Thoracic aorta (tissue), 2 donors: ENCODE data around the gene PCDHGB7. TPM values are rescaled to one million over a fixed set of nuclear protein-coding genes. Genes with fewer than 3 reads are reported as not detected.
A peak's percentile ranks its signal among the peaks of the same experiment; 100 is the strongest.
"Not testable (repeated sequence)": the region's sequence is repeated elsewhere in the genome, so short reads cannot be mapped to it uniquely, and the experiment has no call there.

Source experiments
- ATAC-seq: fragments of 150-250 bp; one replicate; pipeline ENCODE4 v1.8.0; 2017; ENCODE audit warnings: low read depth; ENCODE audit not compliant: insufficient number of reproducible peaks, low FRiP score
- DNase-seq: peaks from one replicate; pipeline ENCODE4 v3.0.0-alpha.2; 2020; ENCODE audit warnings: low spot score
- H3K27ac ChIP-seq, 2 donors: fragments of 200-600 bp; sonication (generic); 1 replicate in 1 of 2; 2 replicates in 1 of 2; pipeline ENCODE4 v1.5.1; 2016; ENCODE audit warnings: mild to moderate bottlenecking in 2 of 2, moderate library complexity in 2 of 2
- H3K27me3 ChIP-seq: fragments of 200-600 bp; sonication (generic); replicated peaks from 2 replicates; pipeline ENCODE4 v1.6.0; 2016; ENCODE audit warnings: mild to moderate bottlenecking; ENCODE audit not compliant: insufficient read depth
- H3K36me3 ChIP-seq: fragments of 200-600 bp; sonication (generic); one replicate; pipeline ENCODE4 v1.5.1; 2016
- H3K4me1 ChIP-seq, 2 donors: fragments of 200-600 bp; sonication (generic); 1 replicate in 1 of 2; 2 replicates in 1 of 2; pipeline versions ENCODE4 v1.5.1 to v1.6.0; 2016; ENCODE audit warnings: low read depth in 2 of 2, mild to moderate bottlenecking in 1 of 2; ENCODE audit not compliant: control insufficient read depth in 1 of 2
- H3K4me3 ChIP-seq: fragments of 200-600 bp; sonication (generic); 2 replicates; pipeline ENCODE4 v1.5.1; 2016; ENCODE audit warnings: mild to moderate bottlenecking
- H3K9me3 ChIP-seq: fragments of 200-600 bp; sonication (generic); 2 replicates; pipeline ENCODE4 v1.5.1; 2016
- total RNA-seq, 2 donors: library from RNA; depleted of rRNA; stranded (reverse); fragments of >200 nt; gene quantifications; one replicate each; pipeline versions ENCODE4 v1.1.0 to v1.2.3, GENCODE V29; 2016
- TF ChIP-seq, protein P1 (sequence below): fragments of 200-600 bp; sonication (generic); IDR thresholded peaks from one replicate; pipeline ENCODE4 v1.5.1; 2019; ENCODE audit warnings: antibody characterized with exemption

Gene PCDHGB7
- total RNA-seq, 2 donors from 2014 or later = 18.0 to 28.1 TPM

DNA sequence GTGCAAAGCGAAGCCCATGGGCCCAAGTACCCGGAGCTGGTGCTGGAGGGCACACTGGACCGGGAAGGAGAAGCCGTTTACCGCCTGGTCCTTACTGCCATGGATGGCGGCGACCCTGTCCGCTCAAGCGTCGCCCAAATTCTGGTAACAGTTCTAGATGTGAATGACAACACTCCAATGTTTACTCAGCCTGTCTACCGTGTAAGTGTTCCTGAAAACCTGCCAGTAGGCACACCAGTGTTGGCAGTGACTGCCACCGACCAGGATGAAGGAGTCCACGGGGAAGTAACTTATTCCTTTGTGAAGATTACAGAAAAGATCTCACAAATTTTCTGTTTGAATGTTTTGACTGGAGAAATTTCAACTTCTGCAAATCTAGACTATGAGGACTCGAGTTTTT is 42.9 kb upstream of the PCDHGB7 start:
- no peak overlapping the region for H3K4me3 ChIP-seq

DNA sequence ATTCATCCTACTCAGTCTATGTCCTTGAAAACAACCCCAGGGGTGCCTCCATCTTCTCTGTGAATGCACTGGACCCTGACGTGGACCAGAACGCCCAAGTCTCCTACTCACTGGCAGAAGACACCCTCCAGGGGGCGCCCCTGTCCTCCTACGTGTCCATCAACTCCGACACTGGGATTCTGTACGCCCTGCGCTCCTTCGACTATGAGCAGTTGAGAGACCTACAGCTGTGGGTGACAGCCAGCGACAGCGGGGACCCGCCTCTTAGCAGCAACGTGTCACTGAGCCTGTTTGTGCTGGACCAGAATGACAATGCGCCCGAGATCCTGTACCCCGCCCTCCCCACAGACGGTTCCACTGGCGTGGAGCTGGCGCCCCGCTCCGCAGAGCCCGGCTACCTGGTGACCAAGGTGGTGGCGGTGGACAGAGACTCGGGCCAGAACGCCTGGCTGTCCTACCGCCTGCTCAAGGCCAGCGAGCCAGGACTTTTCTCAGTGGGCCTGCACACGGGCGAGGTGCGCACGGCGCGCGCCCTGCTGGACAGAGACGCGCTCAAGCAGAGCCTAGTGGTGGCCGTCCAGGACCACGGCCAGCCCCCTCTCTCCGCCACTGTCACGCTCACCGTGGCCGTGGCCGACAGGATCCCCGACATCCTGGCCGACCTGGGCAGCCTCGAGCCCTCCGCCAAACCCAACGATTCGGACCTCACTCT is 41.9 kb upstream of the PCDHGB7 start:
- not testable (repeated sequence) for ATAC-seq, H3K36me3 ChIP-seq, H3K27ac ChIP-seq, DNase-seq, H3K4me3 ChIP-seq, H3K4me1 ChIP-seq, H3K27me3 ChIP-seq
- peaks cover 90% of the 10 kb centered on the region for H3K9me3 ChIP-seq

More for the DNA sequence above, 42.9 kb upstream of the PCDHGB7 start:
- no peak overlapping the region for H3K27ac ChIP-seq
- no peak for ATAC-seq
- TF ChIP-seq, protein P1, sequence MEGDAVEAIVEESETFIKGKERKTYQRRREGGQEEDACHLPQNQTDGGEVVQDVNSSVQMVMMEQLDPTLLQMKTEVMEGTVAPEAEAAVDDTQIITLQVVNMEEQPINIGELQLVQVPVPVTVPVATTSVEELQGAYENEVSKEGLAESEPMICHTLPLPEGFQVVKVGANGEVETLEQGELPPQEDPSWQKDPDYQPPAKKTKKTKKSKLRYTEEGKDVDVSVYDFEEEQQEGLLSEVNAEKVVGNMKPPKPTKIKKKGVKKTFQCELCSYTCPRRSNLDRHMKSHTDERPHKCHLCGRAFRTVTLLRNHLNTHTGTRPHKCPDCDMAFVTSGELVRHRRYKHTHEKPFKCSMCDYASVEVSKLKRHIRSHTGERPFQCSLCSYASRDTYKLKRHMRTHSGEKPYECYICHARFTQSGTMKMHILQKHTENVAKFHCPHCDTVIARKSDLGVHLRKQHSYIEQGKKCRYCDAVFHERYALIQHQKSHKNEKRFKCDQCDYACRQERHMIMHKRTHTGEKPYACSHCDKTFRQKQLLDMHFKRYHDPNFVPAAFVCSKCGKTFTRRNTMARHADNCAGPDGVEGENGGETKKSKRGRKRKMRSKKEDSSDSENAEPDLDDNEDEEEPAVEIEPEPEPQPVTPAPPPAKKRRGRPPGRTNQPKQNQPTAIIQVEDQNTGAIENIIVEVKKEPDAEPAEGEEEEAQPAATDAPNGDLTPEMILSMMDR = no peak
- H3K4me1 ChIP-seq = no peaks in the 10 kb centered on the region
- no peaks in the 10 kb centered on the region for H3K36me3 ChIP-seq
- peaks cover 93% of the 10 kb centered on the region for H3K9me3 ChIP-seq
- no peaks in the 10 kb centered on the region for H3K27me3 ChIP-seq
- DNase-seq = no peak

DNA sequence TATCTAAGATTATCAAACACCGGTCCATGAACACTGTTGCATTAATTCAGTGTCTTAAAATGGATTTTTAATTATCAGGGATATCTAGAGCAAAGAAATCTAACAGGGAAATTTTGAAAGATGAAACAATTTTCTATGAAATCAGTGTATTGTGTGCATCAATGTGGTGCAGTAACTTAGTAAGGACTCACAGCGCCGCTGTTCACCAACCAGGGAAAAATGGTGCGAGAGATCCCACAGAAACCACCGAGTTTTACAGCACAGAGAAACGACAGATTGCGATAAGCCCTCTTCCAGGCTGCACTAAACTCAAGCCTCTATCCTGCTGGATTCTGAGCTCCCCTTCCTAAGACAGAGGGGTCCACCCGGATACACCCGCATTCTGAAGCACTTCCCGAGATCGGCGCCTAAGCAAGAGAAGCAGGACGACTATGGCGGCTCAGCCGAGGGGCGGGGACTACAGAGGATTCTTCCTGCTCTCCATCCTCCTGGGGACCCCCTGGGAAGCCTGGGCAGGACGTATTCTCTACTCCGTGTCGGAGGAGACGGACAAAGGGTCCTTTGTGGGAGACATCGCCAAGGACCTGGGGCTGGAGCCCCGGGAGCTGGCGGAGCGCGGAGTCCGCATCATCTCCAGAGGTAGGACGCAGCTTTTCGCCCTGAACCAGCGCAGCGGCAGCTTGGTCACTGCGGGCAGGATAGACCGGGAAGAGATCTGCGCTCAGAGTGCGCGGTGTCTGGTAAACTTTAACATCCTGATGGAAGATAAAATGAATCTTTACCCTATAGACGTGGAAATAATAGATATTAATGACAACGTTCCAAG is 34.8 kb upstream of the PCDHGB7 start, which contains the start of gene PCDHGA7:
Gene PCDHGA7, plus strand, starts transcription at position 274 of the 826 bp plus-strand sequence. Its CDS starts 158 bp downstream, at position 432.
- H3K27me3 ChIP-seq = no peaks in the 10 kb centered on the region
- H3K27ac ChIP-seq = no peak within 1 kb of the TSS
- peak within 1 kb of the TSS; percentile 19 for H3K4me3 ChIP-seq
- ATAC-seq (no peak), DNase-seq (no peak)
- TF ChIP-seq, protein P1 = no peak
- H3K36me3 ChIP-seq = no peaks in the 10 kb centered on the region
- no peaks in the 10 kb centered on the region for H3K4me1 ChIP-seq
- H3K9me3 ChIP-seq = peaks cover 95% of the 10 kb centered on the region

DNA sequence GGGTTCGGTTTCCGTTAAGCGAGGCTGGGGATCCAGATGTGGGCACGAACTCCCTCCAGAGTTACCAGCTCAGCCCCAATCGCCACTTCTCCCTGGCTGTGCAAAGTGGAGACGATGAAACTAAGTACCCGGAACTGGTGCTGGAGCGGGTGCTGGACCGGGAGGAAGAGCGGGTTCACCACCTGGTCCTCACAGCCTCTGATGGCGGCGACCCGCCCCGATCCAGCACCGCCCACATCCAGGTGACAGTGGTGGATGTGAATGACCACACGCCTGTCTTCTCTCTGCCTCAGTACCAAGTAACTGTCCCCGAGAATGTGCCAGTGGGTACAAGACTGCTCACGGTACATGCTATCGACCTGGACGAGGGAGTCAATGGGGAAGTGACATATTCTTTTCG is 34.1 kb upstream of the PCDHGB7 start:
- ATAC-seq (no peak), DNase-seq (no peak)
- Histone ChIP-seq H3K27me3 (no peaks in the 10 kb centered on the region), H3K27ac (no peak overlapping the region), H3K9me3 (peaks cover 90% of the 10 kb centered on the region), H3K4me1 (no peaks in the 10 kb centered on the region), H3K4me3 (peak overlapping the region; percentile 19), H3K36me3 (no peaks in the 10 kb centered on the region)
- TF ChIP-seq, protein P1 = no peak

DNA sequence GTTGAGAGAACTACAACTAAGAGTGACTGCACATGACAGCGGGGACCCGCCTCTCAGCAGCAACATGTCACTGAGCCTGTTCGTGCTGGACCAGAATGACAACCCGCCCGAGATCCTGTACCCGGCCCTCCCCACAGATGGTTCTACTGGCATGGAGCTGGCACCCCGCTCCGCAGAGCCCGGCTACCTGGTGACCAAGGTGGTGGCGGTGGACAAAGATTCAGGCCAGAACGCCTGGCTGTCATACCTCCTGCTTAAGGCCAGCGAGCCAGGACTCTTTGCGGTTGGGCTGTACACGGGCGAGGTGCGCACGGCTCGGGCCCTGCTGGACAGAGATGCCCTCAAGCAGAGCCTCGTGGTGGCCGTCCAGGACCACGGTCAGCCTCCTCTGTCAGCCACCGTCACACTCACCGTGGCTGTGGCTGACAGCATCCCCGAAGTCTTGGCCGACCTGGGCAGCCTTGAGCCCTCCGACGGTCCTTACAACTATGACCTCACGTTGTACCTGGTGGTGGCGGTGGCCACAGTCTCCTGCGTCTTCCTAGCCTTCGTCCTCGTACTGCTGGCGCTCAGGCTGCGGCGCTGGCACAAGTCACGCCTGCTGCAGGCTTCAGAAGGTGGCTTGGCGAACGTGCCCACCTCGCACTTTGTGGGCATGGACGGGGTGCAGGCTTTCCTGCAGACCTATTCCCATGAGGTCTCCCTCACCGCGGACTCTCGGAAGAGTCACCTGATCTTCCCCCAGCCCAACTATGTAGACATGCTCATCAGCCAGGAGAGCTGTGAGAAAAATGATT is 32.8 kb upstream of the PCDHGB7 start:
- no peak for ATAC-seq

DNA sequence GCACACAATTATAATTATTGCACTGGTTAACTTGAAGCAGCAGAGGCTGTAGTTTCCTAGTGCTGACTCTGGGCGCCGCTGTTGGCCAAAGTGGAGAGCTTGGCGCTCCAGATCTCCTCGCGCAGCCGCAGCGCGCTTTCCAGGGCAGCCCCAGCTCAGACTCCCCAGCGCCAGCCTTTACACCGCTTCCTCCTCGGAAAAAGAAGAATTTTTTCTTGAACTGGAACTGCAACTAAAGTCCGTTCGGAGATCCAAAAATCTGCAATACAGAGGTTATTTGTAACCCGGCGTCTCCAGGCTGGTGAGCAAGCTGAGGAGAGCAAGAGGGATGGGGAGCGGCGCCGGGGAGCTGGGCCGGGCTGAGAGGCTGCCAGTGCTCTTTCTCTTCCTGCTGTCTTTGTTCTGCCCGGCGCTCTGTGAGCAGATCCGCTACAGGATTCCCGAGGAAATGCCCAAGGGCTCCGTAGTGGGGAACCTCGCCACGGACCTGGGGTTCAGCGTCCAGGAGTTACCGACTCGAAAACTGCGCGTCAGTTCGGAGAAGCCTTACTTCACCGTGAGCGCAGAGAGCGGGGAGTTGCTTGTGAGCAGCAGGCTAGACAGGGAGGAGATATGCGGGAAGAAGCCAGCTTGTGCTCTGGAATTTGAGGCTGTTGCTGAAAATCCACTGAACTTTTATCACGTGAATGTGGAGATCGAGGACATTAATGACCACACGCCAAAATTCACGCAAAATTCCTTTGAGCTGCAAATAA is 29.7 kb upstream of the PCDHGB7 start, which contains the start of gene PCDHGB4:
Gene PCDHGB4, plus strand, starts transcription at position 142 of the 755 bp plus-strand sequence. Its CDS starts 187 bp downstream, at position 329.
- DNase-seq, H3K36me3 ChIP-seq, ATAC-seq, H3K4me1 ChIP-seq, H3K27ac ChIP-seq, H3K27me3 ChIP-seq: not testable (repeated sequence)
- Histone ChIP-seq H3K4me3 (peak within 1 kb of the TSS; percentile 37), H3K9me3 (peaks cover 95% of the 10 kb centered on the region)

More for the DNA sequence above, 32.8 kb upstream of the PCDHGB7 start:
- TF ChIP-seq, protein P1 = no peak
- Histone ChIP-seq H3K9me3 (peaks cover 93% of the 10 kb centered on the region), H3K4me3 (peak overlapping the region; percentile 8), H3K36me3 (no peaks in the 10 kb centered on the region), H3K27me3 (no peaks in the 10 kb centered on the region), H3K27ac (no peak overlapping the region), H3K4me1 (no peaks in the 10 kb centered on the region)
- no peak for DNase-seq
